Brain microvascular endothelial cell (primary cell): ENCODE data around the gene CAPN8.
A peak's percentile ranks its signal among the peaks of the same experiment; 100 is the strongest.

Source experiments
- DNase-seq: peaks from one replicate; pipeline ENCODE4 v3.0.0-alpha.2; 2020
- H3K27ac ChIP-seq: fragments of 250-450 bp; sonication (Bioruptor Pico); 2 replicates; pipeline ENCODE4 v1.5.1; 2020; ENCODE audit warnings: mild to moderate bottlenecking, moderate library complexity
- H3K27me3 ChIP-seq: fragments of 250-450 bp; sonication (Bioruptor Pico); replicated peaks from 2 replicates; pipeline ENCODE4 v1.5.1; 2020; ENCODE audit warnings: mild to moderate bottlenecking
- H3K36me3 ChIP-seq: fragments of 250-450 bp; sonication (Bioruptor Pico); replicated peaks from 2 replicates; pipeline ENCODE4 v1.5.1; 2020; ENCODE audit warnings: mild to moderate bottlenecking
- H3K4me3 ChIP-seq: 2 replicates; pipeline ENCODE4 v1.5.1; 2011; ENCODE audit warnings: low read depth, mild to moderate bottlenecking, control low read depth, low read length, moderate library complexity
- CTCF ChIP-seq: IDR thresholded peaks from 2 replicates; pipeline ENCODE4 v1.5.1; 2011; ENCODE audit warnings: low read depth, mild to moderate bottlenecking, moderate library complexity, low read length, control low read depth, inconsistent platforms; ENCODE audit errors: missing control alignments
- in situ Hi-C: cut with HindIII; loops from 2 replicates; pipeline ENCODE4 v1.10.0; 2017; ENCODE audit warnings: low sequenced_read_pairs, low pct_ligation_motif_present

The CAPN8 gene

GRCh38 chr1:223556414-223557129 is 108.9 kb downstream of the CAPN8 start:
- Histone ChIP-seq H3K36me3 (no peaks in the 10 kb centered on the region), H3K4me3 (no peak overlapping the region), H3K27ac (no peak overlapping the region), H3K27me3 (no peaks in the 10 kb centered on the region)
- in situ Hi-C loops, result no loop called here
- DNase-seq, result peak; percentile 25
- TF ChIP-seq CTCF, result peak; percentile 67

GRCh38 chr1:223553957-223554356 is 111.5 kb downstream of the CAPN8 start:
- H3K36me3 ChIP-seq, result no peaks in the 10 kb centered on the region
- in situ Hi-C loops, result no loop called here
- TF ChIP-seq CTCF, result no peak
- no peak overlapping the region for H3K4me3 ChIP-seq
- no peak for DNase-seq
- no peak overlapping the region for H3K27ac ChIP-seq
- H3K27me3 ChIP-seq, result no peaks in the 10 kb centered on the region

GRCh38 chr1:223551610-223552009 is 113.9 kb downstream of the CAPN8 start:
- H3K4me3 ChIP-seq, result no peak overlapping the region
- in situ Hi-C loops, result no loop called here
- no peak overlapping the region for H3K27ac ChIP-seq
- H3K36me3 ChIP-seq, result no peaks in the 10 kb centered on the region
- no peak for DNase-seq
- no peaks in the 10 kb centered on the region for H3K27me3 ChIP-seq
- no peak for TF ChIP-seq CTCF

DNA sequence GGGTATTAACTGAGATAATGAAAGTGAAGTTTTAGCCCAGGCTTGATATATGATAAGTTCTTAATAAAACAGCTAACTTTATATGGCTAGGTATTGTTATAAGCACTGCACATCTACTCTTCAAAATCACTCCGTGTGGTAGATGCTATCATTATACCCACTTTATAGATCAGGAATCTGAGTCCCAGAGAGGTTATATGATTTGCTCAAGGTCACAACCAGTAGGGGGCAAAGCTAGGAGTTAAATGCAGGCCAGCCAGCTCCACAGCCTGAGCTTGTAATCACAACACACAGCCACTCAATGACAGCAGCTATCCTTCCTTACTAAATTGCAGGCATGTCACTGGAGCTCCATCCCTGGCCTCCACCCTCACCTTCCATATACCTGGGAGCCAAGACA is 115.8 kb downstream of the CAPN8 start:
- no peaks in the 10 kb centered on the region for H3K36me3 ChIP-seq
- DNase-seq, result no peak
- in situ Hi-C loops, result no loop called here
- no peak for TF ChIP-seq CTCF
- H3K4me3 ChIP-seq, result no peak overlapping the region
- no peaks in the 10 kb centered on the region for H3K27me3 ChIP-seq
- H3K27ac ChIP-seq, result no peak overlapping the region

DNA sequence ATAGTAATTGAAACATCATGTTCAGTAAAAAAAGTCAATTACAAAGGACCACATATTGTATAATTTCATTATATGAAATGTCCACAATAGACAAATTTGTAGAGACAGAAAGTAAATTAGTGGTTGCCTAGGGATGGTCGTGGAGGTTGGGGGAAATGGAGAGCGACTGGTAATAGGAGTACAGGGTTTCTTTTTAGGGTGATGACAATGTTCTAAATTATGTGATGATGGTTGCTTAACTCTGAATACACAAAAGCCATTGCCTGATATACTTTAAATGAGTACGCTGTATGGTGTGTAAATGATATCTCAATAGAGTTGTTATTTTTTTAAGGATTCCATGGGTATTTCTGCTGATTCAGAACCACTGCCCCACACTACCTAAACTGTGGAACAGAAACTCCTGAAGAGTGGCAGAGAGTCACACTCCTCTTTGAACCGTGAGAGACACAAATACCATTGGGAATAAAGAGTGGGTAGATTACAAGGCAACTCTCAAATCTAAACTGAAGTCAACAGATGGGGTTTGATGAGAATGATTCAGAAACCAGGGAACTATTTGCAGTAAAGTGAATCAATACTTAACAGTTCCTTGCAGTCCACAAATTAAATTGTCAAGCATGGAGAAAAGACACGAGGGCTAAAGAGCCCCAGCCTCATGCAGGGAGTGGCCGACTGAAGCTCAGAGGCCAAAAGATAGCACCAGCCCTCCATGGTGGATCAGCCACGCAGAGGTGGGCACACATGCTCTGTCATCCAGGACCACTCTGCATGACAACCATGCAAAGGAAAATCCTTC is 118.0 kb downstream of the CAPN8 start:
- no peaks in the 10 kb centered on the region for H3K27me3 ChIP-seq
- in situ Hi-C loops, result no loop called here
- no peak for DNase-seq
- no peak overlapping the region for H3K4me3 ChIP-seq
- no peak overlapping the region for H3K27ac ChIP-seq
- no peak for TF ChIP-seq CTCF
- no peaks in the 10 kb centered on the region for H3K36me3 ChIP-seq

DNA sequence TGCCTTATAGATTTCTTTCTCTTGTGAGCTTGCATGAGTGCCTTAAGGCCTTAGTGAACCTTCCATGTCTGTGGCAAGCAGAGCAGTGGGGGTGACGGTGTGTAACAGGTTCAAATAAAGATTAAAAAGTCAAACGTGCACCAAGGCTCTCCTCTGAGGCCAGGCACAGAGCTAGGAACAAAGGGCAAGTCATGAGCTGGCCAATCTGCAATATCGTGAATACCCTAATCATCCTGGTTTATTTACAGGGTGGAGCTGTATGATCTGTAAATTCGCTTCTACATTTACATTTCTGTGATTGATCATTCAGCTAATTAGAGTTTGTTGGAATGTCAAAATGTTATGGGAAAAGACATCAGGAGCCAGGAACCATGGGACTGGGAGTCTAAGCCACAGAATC is 120.2 kb downstream of the CAPN8 start:
- in situ Hi-C loops, result no loop called here
- Histone ChIP-seq H3K27me3 (no peaks in the 10 kb centered on the region), H3K36me3 (no peaks in the 10 kb centered on the region), H3K4me3 (no peak overlapping the region), H3K27ac (no peak overlapping the region)
- no peak for DNase-seq
- TF ChIP-seq CTCF, result no peak
